ENCODE data around the gene TUBG2.

Gene TUBG2

DNA sequence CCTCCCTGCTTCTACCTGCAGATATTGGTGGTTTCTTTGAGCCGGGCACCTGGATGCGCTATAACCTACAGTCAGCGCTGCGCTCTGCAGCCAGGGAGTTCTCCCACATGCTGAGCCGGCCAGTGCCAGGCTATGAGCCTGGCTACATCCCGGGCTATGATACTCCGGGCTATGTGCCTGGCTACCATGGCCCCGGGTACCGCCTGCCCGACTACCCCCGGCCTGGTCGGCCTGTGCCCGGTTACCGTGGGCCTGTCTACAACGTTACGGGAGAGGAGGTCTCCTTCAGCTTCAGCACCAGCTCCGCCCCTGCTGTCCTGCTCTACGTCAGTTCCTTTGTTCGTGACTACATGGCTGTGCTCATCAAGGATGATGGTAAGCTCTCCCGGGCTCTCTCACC, 36.4 kb downstream of the TUBG2 start:
- no peak for DNase-seq (ENCODE audit: low read depth, low spot score)

DNA sequence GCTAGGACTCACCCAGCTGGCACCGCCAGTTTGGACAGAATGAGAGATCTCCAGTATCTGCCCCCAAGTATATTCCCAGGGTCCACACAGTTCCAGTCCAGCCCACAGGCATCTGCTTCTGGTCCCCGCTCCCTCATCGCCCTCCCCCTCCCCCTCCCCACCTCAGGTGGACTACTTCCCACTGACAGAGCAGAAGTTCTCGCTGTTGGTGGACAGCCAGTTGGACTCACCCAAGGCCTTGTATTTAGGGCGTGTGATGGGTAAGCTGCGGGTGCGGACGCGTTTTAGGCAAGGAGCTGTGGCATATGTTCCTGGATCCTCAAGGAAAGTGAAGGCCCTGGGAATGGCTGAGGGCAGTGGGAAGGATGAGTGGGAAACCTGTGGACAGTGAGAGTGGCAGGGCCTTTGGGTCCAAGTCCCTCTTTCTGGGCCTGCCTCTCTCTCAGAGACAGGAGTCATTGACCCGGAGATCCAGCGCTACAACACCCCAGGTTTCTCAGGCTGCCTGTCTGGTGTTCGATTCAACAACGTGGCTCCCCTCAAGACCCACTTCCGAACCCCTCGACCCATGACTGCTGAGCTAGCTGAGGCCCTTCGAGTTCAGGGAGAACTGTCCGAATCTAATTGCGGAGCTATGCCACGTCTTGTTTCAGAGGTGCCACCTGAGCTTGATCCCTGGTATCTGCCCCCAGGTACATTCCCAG, 38.2 kb downstream of the TUBG2 start:
- DNase-seq (ENCODE audit: low read depth, low spot score) = no peak

DNA sequence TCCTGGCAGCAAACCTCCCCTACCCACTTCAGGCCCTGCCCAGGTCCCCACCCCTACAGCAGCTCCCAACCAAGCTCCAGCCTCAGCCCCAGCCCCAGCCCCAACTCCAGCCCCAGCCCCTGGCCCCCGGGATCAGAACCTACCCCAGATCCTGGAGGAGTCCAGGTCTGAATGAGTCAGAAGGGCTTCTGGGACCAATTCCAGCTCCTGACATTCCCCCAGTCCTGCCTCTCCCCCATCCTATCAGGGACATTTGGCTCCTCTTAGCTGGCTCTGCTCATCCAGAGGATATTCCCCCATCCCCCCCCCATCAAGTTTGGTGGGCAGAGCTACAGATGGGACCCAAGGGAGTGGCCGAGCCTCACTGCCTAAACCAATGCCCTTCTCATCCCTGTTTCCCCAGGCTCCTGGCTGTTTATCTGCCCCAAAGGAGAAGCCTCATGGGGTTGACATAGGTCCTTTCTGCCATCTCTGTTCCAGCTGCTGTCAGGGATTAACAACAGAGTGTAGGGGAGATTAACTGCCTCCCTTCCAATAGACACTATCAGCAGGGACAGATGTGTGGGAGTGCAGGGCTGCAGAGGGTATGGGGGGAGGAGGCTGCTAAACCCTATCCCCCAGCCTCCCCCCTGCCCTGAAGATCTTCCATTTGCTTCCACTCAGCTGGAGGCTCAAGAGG, 39.8 kb downstream of the TUBG2 start:
- no peak for DNase-seq (ENCODE audit: low read depth, low spot score)

GRCh38 chr17:42699415-42699740, 40.3 kb downstream of the TUBG2 start:
- DNase-seq (ENCODE audit: low read depth, low spot score) = no peak

DNA sequence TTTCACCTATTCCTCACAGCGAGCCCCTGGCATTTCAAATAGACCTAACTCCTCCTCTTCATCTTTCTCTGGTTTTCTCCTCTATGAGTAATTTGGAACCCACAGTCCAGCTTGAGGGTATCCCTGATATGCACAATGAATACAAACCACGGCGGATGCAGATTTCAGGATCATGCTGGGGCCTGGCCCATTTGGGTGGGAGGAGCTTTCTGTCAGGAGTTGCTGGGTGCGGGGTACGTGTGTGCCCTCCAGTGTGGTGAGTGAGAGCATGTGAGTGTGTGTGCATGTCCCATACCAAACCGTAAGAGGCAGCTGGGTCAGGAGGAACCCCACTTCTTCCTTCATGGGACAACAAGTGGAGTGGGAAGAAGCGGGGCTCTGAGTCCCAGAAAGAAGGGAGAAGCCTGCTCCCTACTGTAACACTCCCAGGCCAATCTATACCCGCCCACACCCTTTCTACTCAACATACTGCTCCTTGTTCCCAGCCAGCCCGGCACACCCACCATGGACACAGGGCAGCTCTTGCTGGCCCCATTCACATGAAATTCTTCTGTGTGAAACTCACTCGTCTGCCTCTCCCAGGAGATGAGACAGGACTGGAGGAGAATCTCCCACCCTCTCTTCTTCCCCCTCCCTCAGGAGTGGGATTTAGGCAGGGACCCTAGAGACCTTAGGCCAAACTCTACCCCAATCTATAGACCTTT, 41.7 kb downstream of the TUBG2 start:
- no peak for DNase-seq (ENCODE audit: low read depth, low spot score)

GRCh38 chr17:42702446-42702845, 43.4 kb downstream of the TUBG2 start:
- no peak for DNase-seq (ENCODE audit: low read depth, low spot score)

- DNase-seq (ENCODE audit: low read depth, low spot score) = no peak
Measured at GRCh38 chr17:42704490-42704836, 45.4 kb downstream of the TUBG2 start.

DNA sequence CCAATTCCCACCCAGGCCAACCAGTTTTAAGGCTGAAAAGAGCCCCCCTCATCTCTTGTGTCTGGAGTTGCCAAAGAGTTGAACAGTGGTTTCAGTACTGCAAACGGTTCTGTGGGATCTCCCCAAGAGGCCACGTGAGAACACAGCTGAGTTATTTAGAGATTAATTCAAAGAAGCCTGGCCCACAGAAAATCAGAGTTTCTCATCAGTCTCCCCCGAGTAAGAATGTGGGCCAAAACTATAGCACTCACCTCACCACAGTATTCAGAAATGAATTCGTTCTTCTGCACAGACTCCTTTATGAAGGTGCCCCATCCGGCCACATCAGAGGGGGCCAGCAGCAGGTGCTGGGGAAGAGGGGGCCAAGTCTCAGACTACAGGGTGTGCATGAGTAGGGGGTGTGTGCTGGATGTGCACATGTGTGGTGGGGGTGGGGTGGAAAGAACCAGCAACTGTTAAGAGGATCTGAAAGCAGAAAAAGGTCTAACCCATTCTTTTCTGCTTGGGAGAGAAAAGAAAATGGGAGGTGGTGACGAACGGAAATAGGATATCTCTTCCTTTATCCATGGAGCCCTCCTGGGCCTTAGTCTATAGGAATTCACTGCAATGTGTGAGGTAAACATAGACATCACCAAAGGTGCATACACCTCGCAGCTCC, 45.9 kb downstream of the TUBG2 start:
- no peak for DNase-seq (ENCODE audit: low read depth, low spot score)

DNA sequence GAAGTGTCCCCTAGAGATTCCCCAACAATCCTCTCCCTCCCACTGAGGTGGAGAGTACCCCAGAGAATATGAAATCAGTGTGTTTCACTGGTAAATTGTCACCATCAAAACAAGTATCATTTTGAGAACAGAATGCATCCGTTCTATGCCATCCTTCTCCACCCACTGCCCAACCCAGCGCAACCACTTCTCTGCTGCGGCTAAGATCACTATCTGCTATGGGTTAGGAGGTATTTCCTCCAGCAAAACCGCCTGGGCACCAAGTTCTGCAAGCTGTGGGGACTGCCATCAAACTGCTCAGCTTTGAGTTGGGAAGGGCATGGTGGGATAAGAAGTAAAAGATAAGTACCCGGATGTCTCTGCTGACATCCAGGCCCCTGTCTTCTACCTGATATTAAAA, 47.6 kb downstream of the TUBG2 start:
- no peak for DNase-seq (ENCODE audit: low read depth, low spot score)

DNA sequence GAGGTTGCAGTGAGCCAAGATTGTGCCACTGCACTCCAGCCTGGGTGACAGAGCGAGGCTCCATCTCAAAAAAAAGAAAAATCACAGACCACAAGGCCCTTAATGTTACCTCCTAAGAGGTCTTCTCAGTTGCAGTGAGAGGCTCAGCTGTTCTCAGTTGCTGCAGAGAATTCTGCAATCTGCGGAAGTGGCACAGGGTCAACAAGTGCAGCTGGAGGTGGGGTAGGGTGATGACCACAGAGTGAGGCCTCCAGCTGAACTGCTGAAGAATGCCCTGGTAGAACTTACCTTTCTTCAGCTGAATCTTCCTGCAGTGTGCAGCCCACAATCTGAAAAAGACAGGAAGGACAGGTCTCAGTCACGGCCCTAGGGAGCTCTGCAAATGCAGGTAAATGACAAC, 49.5 kb downstream of the TUBG2 start:
- DNase-seq (ENCODE audit: low read depth, low spot score) = no peak

DNA sequence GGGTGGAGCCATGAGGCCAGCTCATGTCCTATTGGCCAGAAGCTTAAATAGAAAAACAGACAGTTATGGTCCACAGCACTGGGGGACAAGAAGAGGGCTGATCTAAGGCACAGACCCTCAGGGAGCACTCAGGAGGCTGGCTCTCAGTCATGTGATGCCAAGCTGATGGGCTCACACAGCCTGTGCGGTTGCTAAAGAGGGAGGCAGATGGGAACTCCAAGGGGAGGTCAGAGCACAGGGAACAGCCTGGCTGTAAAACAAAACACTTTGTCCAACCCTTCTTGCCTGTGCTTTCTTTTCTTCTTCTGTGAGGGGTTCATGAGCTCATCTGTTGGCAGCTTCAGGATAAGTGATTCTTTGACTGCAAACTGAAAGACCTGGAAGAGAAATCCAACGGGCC, 50.5 kb downstream of the TUBG2 start:
- no peak for DNase-seq (ENCODE audit: low read depth, low spot score)
